GM23248 (cell line): ENCODE measurements around the gene GPR4.

Experiments
- EZH2 ChIP-seq: fragments of 200-600 bp; sonication (generic); IDR thresholded peaks from 2 replicates; pipeline ENCODE4 v1.6.1; 2018; ENCODE audit warnings: antibody characterized with exemption, mild to moderate bottlenecking; ENCODE audit not compliant: insufficient read depth, poor library complexity, severe bottlenecking
- EZH2phosphoT487 ChIP-seq: fragments of 200-600 bp; sonication (generic); IDR thresholded peaks from 2 replicates; pipeline ENCODE4 v1.6.1; 2018; ENCODE audit warnings: antibody characterized with exemption, moderate library complexity, mild to moderate bottlenecking, low read depth; ENCODE audit not compliant: insufficient read depth

DNA sequence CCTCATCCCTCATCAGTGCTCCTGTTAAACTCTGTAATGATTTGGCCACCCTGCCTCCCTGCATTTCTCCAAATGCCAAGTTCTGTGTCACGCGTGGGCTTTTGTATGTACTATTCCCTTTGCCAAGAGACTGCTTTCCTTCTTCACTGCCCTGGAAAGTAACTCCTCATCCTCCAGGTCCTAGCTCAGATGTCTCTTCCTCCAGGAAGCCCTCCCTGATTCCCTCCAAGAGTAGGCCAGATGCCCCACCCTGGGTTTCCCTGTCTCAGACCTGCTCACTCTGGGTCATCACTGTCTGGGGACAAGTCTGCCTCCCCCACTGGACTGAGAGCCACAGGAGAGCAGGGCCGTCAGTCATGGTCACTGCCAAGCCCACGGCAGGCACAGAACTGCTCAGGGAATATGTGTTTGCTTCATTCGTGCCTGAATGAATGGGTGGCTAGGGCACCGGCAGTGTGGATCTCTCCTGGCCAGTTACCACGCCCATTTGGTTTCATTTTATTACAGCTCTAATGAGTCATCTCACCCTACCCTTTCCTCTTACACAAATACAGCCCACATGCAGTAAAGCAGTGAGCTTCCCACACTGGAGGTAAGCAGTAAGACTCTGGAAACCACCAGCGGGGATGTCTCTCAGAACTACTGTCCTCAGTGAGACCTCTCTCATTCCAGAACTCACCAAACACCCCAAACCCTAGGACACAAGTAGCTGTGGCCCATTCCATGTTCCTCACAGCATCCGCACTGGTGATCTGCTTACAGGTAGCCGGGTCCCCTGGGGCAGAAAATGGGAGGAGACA is 12.1 kb upstream of the GPR4 start:
- no peak for TF ChIP-seq EZH2phosphoT487
- no peak for TF ChIP-seq EZH2
